ENCODE data around the gene CDC42EP1. TPM values are rescaled to one million over a fixed set of nuclear protein-coding genes. Genes with fewer than 3 reads are reported as not detected.
"Not testable (repeated sequence)": the region's sequence is repeated elsewhere in the genome, so short reads cannot be mapped to it uniquely, and the experiment has no call there.

Gene CDC42EP1
- polyA plus RNA-seq, 1 donor from 2014 or later = 0.24 TPM

DNA sequence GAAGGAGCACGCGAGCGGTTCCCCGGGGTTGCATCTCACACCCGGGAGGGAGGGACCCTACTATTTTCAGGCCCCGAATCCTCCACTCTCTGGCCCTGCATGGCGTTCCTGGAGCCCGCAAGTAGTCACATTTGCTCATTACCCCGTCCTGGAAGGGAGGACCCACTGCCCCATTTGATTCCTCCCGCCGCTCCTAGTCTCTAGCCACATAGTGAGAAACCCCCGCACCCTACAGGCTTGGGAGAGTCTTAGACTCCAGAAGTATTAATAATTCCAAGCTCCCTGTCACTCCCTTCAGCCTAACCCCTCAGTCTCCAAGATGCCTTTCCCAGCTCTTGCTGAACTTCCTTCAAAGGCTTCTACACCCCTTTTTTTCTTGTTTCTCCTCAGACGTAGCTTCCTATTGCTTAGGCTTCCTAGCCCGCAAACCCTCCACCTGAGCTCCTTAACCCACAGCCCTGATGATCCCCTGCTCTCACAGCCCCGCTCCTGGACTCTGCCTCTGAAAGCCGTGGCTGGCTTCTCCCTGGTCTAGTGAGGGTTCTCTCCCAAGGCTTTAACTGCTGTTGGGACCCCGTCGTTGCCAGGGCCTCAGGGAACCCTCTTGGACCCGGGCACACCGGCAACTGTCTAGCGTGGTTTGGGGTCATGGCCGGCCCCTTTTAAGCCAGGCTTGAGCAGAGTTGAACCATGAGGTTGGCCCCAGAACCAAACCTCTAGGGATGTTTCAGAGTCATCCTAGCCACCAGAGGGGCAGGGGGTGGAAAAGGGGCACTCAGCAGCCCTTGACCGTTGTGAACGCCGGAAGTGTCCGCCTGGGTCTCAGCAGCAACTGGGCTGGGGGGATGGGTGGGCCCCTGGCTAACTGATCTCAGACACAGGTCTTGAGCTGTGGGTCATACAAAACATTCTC, 49.2 kb downstream of the CDC42EP1 start:
- Histone ChIP-seq H3K4me3 (ENCODE audit: low read length) (peak overlapping the region; percentile 98), H3K27ac (ENCODE audit: low read length) (peak overlapping the region; percentile 97), H3K27me3 (ENCODE audit: insufficient read depth, low read depth, low read length) (no peaks in the 10 kb centered on the region), H4K20me1 (ENCODE audit: insufficient read depth) (no peaks in the 10 kb centered on the region), H3F3A (ENCODE audit: insufficient read depth, low read length, poor library complexity, severe bottlenecking) (no peaks in the 10 kb centered on the region), H3K9me2 (ENCODE audit: insufficient read depth, low read length) (no peaks in the 10 kb centered on the region), H3K36me3 (ENCODE audit: insufficient read depth, low read length) (no peaks in the 10 kb centered on the region), H3K9me3 (ENCODE audit: low read length) (no peaks in the 10 kb centered on the region), H2AFZ (ENCODE audit: low read depth, low read length) (peak overlapping the region; percentile 56), H3K79me2 (replicated peaks; ENCODE audit: insufficient read depth, low read length) (peaks cover 10% of the 10 kb centered on the region), H3K4me2 (ENCODE audit: low read length) (peak overlapping the region; percentile 97), H3K9ac (ENCODE audit: low read length) (peak overlapping the region; percentile 92)
- TF ChIP-seq EP300 (conservative IDR thresholded peaks at IDR 0.05; ENCODE audit: poor library complexity, severe bottlenecking) (no peak), MXI1 (conservative IDR thresholded peaks at IDR 0.05; ENCODE audit: poor library complexity, severe bottlenecking) (peak; percentile 20)

DNA sequence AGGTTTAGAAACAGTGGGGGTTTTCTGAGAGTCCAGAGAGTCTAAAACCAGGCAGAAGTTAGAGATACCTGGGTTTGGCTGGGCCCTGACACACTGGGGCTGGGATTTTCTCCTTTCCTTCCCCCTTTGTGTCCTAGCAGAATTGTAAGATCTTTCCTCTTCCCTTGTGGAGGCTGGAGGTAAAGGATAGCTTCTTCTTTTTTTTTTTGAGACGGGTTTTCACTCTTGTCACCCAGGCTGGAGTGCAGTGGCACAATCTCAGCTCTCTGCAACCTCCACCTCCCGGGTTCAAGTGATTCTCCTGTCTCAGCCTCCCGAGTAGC, 49.8 kb downstream of the CDC42EP1 start:
- Histone ChIP-seq H3K79me2 (replicated peaks; ENCODE audit: insufficient read depth, low read length) (peaks cover 10% of the 10 kb centered on the region), H3K4me2 (ENCODE audit: low read length) (peak overlapping the region; percentile 97), H3K9ac (ENCODE audit: low read length) (peak overlapping the region; percentile 92), H3K4me3 (ENCODE audit: low read length) (peak overlapping the region; percentile 98)
- H4K20me1 ChIP-seq (ENCODE audit: insufficient read depth); H3K27me3 ChIP-seq (ENCODE audit: insufficient read depth, low read depth, low read length); H3F3A ChIP-seq (ENCODE audit: insufficient read depth, low read length, poor library complexity, severe bottlenecking); H2AFZ ChIP-seq (ENCODE audit: low read depth, low read length); H3K36me3 ChIP-seq (ENCODE audit: insufficient read depth, low read length); H3K27ac ChIP-seq (ENCODE audit: low read length); H3K9me2 ChIP-seq (ENCODE audit: insufficient read depth, low read length); H3K9me3 ChIP-seq (ENCODE audit: low read length): not testable (repeated sequence)

DNA sequence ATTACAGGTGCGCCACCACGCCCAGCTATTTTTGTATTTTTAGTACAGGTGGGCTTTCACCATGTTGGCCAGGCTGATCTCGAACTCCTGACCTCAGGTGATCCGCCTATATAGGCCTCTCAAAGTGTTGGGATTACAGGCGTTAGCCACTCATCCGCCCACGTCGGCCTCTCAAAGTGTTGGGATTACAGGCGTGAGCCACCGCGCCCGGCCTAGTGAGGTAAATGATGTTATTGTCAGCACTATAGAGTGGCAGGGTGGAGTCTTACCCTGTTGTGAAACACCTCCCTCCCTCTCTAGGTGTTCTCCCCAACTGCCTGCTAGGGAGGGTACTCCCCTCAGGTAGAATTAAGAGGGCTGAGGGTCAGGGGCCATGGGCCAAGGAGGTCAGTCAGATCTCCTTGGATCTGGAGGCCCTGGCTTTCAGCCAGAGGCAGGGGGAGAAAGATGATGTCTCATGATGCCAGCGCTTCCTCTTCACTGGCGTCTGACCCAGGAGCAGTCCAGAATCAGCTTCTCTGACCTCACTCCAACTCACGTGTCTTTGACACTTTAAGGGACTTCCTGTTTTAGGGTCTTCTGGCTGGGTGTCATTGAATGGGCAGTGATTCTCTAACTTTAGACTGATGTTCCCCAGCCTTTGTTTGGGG, 50.3 kb downstream of the CDC42EP1 start:
- H3K4me2 ChIP-seq (ENCODE audit: low read length) = no peak overlapping the region
- H3K27me3 ChIP-seq (ENCODE audit: insufficient read depth, low read depth, low read length) = no peaks in the 10 kb centered on the region
- no peak overlapping the region for H3K9ac ChIP-seq (ENCODE audit: low read length)
- H3K36me3 ChIP-seq (ENCODE audit: insufficient read depth, low read length) = no peaks in the 10 kb centered on the region
- TF ChIP-seq RAD21 (conservative IDR thresholded peaks at IDR 0.05) = no peak
- no peak for TF ChIP-seq TAF1 (IDR thresholded peaks at IDR 0.05; ENCODE audit: low read depth)
- TF ChIP-seq, protein P1, sequence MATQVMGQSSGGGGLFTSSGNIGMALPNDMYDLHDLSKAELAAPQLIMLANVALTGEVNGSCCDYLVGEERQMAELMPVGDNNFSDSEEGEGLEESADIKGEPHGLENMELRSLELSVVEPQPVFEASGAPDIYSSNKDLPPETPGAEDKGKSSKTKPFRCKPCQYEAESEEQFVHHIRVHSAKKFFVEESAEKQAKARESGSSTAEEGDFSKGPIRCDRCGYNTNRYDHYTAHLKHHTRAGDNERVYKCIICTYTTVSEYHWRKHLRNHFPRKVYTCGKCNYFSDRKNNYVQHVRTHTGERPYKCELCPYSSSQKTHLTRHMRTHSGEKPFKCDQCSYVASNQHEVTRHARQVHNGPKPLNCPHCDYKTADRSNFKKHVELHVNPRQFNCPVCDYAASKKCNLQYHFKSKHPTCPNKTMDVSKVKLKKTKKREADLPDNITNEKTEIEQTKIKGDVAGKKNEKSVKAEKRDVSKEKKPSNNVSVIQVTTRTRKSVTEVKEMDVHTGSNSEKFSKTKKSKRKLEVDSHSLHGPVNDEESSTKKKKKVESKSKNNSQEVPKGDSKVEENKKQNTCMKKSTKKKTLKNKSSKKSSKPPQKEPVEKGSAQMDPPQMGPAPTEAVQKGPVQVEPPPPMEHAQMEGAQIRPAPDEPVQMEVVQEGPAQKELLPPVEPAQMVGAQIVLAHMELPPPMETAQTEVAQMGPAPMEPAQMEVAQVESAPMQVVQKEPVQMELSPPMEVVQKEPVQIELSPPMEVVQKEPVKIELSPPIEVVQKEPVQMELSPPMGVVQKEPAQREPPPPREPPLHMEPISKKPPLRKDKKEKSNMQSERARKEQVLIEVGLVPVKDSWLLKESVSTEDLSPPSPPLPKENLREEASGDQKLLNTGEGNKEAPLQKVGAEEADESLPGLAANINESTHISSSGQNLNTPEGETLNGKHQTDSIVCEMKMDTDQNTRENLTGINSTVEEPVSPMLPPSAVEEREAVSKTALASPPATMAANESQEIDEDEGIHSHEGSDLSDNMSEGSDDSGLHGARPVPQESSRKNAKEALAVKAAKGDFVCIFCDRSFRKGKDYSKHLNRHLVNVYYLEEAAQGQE (IDR thresholded peaks at IDR 0.05; ENCODE audit: borderline replicate concordance) = no peak
- no peak for TF ChIP-seq MXI1 (conservative IDR thresholded peaks at IDR 0.05; ENCODE audit: poor library complexity, severe bottlenecking)
- no peak for TF ChIP-seq EP300 (conservative IDR thresholded peaks at IDR 0.05; ENCODE audit: poor library complexity, severe bottlenecking)
- no peaks in the 10 kb centered on the region for H3K9me2 ChIP-seq (ENCODE audit: insufficient read depth, low read length)
- peaks cover 10% of the 10 kb centered on the region for H3K79me2 ChIP-seq (replicated peaks; ENCODE audit: insufficient read depth, low read length)
- peak overlapping the region; percentile 98 for H3K4me3 ChIP-seq (ENCODE audit: low read length)
- H2AFZ ChIP-seq (ENCODE audit: low read depth, low read length) = no peak overlapping the region
- no peaks in the 10 kb centered on the region for H3K9me3 ChIP-seq (ENCODE audit: low read length)
- H3K27ac ChIP-seq (ENCODE audit: low read length) = no peak overlapping the region
- H4K20me1 ChIP-seq (ENCODE audit: insufficient read depth) = no peaks in the 10 kb centered on the region
- H3F3A ChIP-seq (ENCODE audit: insufficient read depth, low read length, poor library complexity, severe bottlenecking) = no peaks in the 10 kb centered on the region
